GM12874 (cell line): Measurements from ENCODE around the gene KAT2B.

Experiments used
- CTCF ChIP-seq: IDR thresholded peaks from 2 replicates; pipeline ENCODE4 v1.5.1; 2011; ENCODE audit warnings: low read depth, mild to moderate bottlenecking, control low read depth, low read length, moderate library complexity; ENCODE audit not compliant: insufficient read depth

Gene KAT2B

GRCh38 chr3:20055020-20055775 lies 15.0 kb downstream of the KAT2B start:
- no peak for TF ChIP-seq CTCF

- no peak for TF ChIP-seq CTCF
These were observed 15.6 kb downstream of the KAT2B start for GRCh38 chr3:20055842-20056241.

- TF ChIP-seq CTCF: no peak
These were observed 16.7 kb downstream of the KAT2B start for GRCh38 chr3:20056725-20057611.

- no peak for TF ChIP-seq CTCF
These were observed 17.4 kb downstream of the KAT2B start for GRCh38 chr3:20057612-20058180.

GRCh38 chr3:20059929-20060328 lies 19.7 kb downstream of the KAT2B start:
- no peak for TF ChIP-seq CTCF

- no peak for TF ChIP-seq CTCF
These were observed 20.9 kb downstream of the KAT2B start for GRCh38 chr3:20060974-20061685.

- TF ChIP-seq CTCF: no peak
These were observed 22.8 kb downstream of the KAT2B start for GRCh38 chr3:20062996-20063395.
